Stimulated activated CD4-positive, alpha-beta T cell treated with anti-CD3 and anti-CD28 coated beads, Interleukin-4, amount 100 ng/mL, for 1 hour (primary cell): ENCODE results near the gene NCR3LG1.

ENCODE experiments used
- DNase-seq: peaks from one replicate; pipeline ENCODE4 v3.0.0-alpha.2; 2020

The NCR3LG1 gene

DNA sequence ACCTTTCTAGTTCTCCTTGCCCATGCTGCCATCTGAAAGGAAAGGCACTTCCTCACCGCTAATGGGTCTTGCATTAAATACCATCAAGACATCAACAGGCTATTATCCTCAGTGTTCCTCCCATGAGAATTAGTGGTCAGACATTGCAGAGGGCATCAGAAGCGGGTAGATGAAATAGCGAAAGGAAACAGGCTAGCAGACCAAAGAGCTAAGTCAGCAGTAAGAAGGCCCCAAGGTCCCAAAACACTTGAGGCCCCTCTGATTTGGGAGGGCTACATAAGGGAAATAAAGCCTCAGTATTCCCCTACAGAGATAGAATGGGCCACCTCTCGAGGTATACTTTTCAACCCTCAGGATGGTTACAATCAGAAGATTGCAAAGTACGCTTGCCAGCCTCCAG, 23.9 kb downstream of the NCR3LG1 start:
- DNase-seq, result no peak

DNA sequence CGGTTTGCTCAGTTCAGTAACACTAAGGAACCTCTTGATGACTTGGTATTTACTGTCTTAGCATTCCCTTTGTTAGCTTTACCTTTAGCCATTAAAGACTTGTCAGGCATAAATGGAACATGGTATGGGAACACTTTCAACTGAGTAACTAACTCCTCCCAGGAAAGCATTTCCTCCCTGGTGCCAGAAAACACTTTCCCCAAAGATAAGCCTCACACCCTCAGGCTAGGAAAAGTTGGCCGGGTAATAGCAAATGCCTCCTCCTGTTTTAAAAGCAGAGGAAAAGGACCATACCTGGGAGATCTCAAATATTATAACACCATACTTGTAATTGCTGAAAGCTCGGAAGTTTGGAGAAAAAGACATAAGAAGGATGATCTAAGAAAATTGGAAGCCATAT, 24.9 kb downstream of the NCR3LG1 start:
- no peak for DNase-seq

DNA sequence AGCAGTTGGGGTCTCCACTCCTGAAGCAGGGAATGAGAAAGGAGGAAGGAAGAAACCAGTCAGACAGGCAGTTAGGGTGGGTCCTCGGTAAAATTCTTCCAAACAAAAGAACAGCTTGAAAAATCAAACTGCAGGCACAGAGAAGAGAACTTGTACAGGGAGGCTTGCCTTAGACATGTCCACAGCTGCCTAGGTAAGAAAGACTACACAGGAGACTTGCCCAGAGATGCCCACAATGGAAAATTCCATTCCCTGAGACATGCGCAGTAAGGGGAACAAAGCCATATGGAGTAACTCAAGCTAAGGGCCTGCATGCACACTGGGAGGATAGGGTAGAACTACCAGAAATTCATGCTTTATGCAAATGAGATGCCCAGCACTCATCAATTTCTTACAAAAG, 27.1 kb downstream of the NCR3LG1 start:
- DNase-seq, result no peak

DNA sequence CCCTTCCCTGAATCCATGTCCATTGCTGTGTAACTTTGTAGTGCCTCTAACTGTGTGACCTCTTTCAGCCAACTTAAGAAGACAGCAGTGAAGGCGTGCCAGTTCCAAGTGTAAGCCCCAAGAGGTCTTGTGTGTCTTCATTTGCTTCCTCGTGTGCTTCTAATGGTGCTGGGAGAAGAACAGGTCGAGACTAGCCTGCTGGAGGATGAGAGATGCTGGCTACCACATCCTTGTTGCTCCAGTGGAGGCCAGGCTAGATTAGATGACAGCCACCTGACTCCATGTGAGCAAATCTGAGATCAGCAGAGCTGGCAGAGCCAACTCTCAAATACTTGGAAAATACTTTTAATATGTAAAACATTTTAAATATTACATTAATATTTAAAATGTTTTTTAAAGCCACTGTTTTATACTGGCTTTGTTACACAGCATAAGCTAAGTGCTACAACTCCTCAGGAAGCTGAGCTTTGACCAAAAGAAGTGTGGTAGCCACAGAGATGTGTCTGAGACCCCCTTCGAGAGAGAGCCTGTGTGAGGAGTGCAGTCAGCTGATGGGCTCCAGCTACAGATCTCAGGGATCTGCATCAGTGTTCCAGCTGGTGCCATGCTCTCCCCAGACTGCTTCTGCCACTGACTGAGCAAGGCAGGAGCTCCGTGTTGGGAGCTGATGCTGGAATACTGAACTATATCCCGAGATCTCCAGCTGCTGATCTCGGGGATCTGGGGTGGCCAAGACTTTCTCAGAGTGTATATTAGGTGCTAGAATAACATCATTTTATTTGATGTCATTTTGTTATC, 28.0 kb downstream of the NCR3LG1 start:
- DNase-seq, result no peak

DNA sequence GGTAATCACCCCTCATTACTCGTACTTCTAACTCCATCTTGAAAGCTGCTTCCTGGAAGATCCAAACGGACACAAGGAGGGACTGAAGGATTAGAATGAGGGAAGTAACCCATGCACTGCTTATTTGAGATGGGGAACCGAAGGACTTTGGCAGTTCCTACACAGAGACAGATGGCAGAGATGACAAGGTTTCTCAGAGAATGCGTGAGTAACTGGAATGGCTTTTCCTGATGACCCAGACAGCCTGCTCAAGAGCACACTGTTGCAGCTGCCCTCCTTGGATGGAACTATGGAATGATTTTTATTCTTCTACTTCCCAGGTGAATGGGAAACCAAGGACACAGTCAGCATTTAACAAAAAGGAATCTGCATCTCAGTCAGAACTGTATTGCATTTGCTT, 29.6 kb downstream of the NCR3LG1 start:
- no peak for DNase-seq

DNA sequence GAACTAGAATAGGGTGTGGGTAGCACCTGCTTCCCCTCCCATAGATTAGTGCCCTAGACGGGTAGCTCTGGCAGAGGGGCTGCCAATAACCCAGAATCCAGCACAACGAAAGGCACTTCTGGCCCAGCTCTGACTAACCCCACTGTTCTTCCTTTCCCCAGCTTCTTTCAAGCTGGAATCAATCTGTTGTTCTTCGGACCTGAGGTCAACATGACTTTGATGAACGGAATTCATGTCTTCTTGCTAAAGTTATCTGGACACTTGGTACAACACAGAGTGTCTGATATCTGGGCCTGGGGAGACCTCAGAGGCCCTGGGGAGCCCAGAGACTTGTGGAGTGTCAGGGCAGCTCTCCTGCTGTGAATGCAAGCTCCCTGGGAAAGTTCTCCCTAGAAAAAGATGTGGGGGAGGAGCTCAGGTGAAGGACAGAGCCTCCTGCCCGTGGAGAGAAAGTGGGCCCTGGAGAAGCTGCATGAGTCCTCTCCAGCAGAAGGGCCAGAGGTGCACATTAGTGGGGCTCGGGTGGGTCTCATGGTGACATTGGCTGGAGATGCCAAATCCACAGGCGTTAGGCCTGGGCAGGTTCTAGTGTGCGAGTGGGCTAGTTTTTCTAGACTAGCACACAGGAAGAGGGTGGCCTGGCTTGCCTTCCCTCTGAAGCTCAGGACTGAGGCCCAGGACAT, 30.6 kb downstream of the NCR3LG1 start:
- no peak for DNase-seq

DNA sequence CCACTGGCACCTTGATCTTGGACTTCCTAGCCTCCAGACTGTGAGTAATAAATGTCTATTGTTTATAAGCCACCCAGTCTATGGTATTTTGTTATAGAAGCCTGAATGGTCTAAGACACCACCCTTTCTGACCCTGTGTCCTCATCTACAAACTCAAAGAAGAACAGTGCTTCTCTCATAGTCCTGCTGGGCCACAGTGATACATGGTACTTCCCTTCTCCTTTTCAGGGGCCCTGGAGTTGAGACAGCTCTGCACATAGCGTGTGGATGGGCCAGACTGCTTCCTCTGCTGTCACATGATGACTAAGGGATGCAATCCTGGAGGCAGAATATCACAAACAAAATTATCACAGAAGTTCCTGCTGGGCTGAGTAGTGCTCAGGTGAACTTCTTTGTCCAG, 31.9 kb downstream of the NCR3LG1 start:
- DNase-seq, result no peak

DNA sequence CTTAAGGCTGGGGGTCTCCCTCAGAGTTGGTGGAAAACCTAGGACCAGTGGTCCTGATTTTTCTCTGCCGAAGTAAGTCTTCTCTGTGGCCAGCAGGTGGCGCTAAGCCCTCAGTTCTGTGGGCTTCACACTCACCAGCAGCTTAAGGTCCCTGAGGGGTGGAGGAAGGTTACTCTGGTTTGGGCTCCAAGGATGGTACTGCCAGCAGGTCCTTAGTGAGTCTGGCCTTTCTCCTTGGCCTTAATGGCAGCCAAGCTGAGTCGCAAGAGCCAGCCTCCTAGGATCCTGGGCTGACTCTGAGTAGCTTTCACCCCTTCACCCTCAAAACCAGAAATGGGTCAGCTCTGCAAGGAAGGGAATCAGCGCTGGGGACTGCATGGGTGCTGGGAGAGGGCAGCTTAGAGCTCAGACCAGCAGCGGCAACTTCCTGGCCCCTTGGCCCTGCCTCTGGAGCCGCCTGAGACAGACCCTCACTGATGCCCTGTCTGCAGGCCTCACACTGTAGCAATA, 32.5 kb downstream of the NCR3LG1 start:
- peak; percentile 79 for DNase-seq

DNA sequence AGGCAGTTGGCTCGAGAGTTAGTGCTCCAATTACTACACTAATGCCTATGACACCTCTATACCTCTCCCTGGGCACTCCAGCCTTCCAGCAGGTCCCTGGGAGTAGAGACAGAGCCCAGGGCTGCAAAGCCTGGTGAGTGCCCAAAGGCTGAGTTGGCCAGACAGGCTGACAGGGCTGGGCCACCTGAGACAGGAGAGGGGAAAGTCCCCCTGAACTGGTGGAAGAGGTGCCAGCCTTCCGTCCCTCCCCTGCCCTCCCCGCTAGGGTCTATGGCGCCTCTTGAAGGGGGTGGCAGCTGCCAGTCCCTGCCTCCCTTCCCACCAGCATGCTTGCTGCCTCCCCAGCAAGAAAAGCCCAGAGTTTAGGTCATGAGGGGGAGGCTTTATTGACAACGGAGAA, 33.9 kb downstream of the NCR3LG1 start:
- no peak for DNase-seq

DNA sequence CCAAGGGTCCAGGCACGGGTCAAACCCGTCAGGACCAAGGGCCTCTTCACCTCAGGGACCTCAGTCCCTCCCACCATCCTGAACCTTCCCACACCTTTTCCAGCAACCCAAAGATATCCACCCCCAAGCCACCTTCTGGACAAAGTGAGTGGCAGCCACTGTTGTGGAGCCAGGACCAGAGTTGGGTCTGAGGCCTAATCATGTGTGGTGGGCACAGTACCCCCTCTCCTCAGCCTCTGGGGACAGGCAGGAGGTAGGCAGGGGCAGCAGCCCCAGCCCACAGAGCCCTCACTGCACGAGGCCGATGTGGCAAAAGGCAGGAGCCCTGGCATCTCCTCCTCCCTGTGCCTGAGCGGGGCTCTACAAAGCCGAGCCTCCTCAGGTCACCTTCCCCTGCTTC, 34.3 kb downstream of the NCR3LG1 start:
- DNase-seq, result no peak

DNA sequence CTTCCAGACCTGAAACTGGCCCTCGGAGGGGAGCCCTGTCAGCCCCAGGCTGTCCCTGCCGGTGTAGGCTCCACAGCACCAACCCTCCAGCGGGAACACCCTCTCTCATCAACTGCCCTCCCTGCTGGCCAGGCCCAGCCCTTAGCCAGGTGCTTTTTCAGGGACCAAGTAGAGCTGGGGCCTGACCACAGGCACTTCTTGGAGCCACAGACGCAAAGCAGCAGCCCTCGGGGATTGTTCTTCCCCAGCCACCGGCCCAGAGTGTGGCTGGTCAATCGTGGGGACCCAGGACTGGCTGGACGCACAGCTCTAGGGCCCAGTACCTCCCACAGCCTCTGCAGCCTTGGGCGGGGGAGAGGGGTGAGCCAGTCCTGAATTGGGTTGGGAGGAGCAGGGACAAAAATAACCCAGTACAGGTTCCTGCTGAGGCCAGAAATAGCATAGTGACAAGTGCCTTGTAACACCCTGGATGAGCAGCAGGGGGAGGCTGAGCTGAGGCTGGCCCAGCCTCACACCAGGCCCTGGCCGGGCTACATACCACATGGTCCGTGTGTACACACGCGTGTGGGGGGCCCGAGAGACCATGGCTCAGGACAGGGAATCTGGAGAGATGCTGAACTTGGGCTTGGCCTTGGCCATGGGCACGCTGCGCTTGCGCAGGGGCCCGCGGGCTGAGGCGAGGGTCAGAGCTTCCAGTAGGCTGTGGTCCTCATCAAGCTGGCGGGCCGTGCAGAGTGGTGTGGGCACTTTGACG, 34.9 kb downstream of the NCR3LG1 start:
- DNase-seq, result peak; percentile 51

DNA sequence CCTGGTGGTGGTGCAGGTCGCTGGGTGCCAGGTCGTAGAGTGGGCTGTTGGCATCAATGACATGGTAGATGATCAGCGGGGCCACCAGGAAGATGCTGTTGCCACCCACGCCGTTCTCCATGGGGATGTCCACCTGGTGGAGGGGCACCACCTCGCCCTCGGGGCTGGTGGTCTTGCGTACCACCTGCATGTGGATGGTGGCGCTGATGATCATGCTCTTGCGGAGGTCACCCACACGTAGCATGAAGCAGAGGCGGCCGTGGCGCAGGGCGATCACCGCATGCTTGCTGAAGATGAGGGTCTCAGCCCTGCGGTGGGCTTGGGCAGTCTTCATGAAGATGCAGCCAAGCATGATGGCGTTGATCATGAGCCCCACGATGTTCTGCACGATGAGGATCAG, 35.7 kb downstream of the NCR3LG1 start:
- DNase-seq, result no peak

DNA sequence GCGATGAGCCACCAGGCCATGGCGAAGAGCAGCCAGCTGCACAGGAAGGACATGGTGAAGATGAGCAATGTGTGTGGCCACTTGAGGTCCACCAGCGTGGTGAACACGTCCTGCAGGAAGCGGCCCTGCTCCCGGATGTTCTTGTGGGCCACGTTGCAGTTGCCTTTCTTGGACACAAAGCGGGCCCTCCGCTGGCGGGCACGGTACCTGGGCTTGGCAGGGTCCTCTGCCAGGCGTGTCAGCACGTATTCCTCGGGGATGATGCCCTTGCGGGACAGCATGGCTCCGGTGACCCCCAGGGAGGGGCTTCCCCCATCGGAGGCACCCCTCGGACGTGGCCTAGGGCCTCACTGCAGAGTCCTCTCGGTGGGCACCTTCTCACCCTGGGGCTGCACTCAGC, 36.2 kb downstream of the NCR3LG1 start:
- DNase-seq, result no peak

DNA sequence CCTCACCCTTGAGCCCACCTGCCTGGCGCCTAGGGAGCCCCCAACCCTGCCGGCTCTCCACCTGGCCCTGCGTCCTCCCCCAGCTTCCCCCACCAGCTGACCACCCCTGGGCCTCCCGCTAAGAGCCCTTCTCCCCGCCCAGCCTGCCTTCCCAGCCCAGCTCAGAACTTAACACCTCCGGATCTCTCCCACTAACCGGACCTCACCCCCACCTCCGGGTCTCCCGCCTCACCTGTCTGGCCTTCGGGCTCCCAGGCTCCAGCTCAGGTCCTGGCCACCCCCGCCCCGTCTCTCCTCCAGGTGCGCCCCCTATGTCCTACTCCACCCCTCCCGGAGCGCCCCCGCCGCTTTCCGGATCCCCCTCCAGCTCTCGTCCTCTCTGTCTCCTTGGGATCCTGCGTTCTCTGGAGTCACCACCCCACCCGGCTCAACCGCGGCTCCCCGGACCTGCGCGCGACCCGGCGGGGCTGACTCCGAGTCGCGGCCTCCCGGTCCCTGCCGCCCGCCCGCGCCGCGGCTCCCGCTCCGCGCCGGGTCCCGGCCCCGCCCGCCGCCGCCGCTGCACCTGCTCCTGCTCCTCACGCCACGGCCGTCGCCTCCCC, 37.1 kb downstream of the NCR3LG1 start, which contains the start of gene KCNJ11:
KCNJ11 (minus strand) TSS at position 51 of the 602 bp plus-strand sequence. CDS start 568 bp downstream, outside the sequence.
- no peak for DNase-seq

DNA sequence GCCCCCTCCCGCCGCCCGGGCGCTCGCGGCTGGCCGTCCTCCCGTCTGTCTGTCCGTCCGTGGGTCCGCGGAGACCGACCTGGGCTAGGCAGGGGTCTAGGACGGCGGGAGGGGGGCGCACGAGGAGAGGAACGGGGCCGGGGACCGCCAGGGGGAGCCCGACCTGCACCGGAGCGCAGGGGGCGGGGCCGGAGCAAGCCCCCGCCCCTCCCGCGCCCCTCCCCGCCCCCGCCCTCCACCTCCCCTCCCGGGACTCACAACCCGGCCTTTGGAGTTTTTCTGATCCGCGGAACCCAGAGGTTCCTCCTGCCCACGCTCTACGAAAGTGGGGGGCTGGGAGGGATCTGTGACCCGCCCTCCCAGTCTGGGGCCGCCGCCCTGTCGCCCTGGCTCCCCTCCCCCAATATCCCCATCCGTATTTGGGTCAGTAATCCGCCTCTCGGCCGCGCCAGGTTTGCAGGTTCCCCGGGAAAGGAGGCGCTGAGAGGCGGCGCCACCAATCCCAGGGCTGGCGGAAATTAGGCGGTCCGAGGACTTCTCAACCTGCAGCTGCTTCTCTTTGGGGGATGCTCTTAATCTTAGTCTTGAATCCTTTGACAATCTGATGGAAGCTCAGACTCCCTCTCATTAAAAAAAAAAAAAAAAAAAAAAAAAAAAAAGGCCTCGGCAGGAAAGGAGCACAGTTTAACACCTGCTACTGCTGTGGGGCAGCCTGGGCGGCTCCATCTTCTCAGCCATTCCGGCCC, 37.8 kb downstream of the NCR3LG1 start:
- DNase-seq, result peak; percentile 83

DNA sequence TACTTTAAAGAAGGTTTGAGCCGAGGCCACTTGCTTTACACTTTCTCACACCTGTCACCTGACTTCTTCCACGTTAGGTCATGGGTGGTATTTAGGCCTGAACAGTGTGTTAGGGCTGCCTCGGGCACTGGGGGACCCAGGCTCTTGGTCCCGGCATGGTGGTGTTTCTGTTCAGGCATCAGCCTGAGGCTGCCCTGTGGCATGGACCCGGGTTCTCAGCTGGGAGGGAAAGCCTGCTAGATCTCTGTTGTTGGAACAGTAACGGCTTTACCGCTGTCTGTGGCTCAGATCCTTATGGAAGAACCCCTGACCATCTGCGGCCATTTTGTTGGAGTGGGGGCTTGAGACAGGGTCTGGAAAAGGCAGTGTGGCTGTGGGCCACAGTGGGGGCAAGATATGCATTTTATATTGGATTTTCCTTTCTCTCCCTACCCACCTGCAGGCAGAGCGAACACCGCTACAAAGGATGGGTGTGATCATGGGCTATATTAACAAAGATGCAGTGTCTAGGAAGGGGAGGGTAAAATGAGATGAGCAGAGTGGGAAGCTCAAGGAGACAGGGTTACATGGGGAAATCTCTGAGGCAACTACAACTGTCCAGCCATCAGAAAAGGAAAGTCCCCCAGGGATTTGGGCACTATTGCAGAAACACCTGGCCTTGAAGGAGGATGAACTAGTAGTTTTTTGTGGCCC, 38.5 kb downstream of the NCR3LG1 start:
- no peak for DNase-seq

DNA sequence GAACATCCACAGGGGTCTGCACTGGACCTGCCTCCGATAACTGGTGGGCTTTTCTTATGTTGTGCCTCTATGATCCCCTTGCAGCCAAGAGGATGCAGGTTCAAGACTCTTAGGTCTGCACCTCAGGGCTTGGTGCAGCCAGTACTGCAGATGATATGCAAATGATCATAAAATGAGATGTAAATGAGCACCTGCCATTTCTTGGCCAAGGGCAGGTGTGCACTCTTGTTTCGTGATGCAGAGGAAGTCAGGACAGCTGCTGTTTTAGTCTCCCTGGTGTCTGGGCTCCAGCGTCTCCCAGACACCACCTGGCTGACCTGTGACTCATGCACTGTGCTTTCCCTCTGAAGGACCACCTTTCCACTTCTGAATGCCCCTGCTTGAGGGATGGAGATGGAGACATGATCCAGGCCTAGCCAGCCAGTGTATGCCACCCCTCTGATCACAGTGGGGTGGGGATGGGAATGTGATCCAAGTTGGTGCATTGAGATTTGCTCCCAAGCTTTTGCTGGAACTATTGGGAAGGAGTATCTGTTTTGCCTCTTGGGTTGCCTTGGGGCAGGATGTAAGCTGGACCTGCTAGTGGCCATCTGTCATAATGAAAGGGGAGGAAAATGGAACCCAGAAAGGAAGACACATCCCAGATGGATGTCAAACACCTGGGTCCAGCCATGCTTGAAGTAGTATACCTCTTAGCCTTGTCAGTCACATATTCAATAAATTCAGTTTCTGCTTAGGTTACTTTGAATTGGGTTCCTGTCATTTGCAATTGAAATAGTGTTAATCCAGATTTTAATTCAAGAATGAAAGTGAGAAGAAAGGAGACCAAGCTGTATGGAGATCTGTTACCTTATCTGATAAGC, 40.1 kb downstream of the NCR3LG1 start:
- DNase-seq, result no peak

DNA sequence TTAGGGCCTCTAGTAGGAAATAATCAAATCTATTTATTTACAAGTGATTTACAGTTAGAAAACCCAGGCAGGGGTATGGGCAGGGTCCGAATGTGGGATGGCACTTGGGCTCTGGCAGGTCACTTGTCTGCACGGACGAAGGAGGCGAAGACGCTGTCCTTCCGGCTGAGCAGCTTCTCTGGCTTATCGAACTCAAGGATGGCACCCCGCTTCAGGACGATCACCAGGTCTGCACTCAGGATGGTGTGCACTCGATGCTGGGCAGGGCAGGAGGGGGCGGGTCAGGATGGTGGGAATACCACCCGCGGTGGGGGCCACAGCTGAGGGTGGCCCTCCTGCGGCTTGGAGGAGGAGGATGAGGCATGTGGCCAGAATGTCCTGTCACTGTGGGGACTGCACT, 41.3 kb downstream of the NCR3LG1 start:
- DNase-seq, result no peak

DNA sequence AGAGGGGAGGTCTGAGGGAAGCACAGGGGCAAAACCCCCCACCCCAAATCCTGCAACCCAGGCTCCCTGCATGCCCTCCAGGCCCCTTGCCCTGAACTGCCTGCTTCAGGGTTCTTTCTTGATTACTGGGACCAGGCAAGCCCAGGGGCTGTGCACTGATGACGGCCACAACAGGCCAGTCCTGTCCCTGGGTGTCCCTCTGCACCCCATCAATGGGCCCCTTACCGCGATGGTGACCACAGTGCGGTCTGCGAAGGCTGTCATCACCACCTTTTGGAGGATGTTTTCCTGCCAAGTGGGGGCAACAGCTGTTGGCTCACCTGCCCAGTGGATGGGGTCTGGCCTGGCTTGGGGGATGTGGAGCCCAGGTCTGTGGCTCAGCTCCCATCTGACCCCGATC, 41.9 kb downstream of the NCR3LG1 start:
- no peak for DNase-seq

DNA sequence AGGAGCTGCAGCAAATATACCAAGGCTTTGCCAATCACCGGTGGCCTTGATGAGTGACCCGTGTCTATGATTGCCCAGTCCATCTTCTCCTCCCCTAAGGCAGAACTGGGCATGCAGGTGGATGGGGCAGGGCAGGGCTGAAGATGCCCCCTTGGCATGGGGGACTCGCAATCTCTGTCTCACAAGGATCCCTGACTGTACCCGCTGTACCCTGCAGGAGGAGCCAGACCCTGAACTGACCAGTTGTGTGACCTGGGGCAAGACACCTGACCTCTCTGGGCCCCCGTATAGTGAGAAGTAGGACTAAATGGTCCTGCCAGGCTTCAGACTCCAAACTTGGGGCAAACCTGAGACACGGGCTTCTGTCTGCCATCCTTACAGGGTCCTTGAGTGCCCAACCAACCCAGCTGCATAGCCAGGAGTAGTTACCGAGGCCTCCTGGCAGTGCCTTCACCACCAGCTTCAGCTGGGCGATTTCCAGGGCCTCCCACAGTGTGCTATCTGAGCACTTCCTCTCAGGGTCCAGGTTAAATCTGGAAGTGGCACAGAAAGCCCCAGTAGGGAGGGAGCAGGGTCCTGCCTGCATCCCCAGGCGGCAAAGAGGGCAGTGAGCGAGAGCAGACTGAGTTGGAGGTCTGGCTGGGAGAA, 43.3 kb downstream of the NCR3LG1 start:
- no peak for DNase-seq
